Stimulated activated naive CD4-positive, alpha-beta T cell treated with Interleukin-2 at 50 U/mL for 16 hours (primary cell): ENCODE data around the gene CDC42SE1.
A peak's percentile ranks its signal among the peaks of the same experiment; 100 is the strongest.

Source experiments
- DNase-seq: peaks from one replicate; lab custom pipeline; 2025; lab: John Stamatoyannopoulos, UW

The CDC42SE1 gene

GRCh38 chr1:151008244-151009205, 50.9 kb downstream of the CDC42SE1 start, which contains the start of gene PRUNE1:
Gene PRUNE1, plus strand, starts transcription at chr1:151008449. Its CDS starts 184 bp downstream, at chr1:151008633.
- peak; percentile 96 for DNase-seq

- DNase-seq, result no peak
Observed at GRCh38 chr1:151007853-151008243, 51.6 kb downstream of the CDC42SE1 start.

- DNase-seq, result peak; percentile 19
Observed at GRCh38 chr1:151006327-151007052, 52.9 kb downstream of the CDC42SE1 start, which contains the start of gene MINDY1. Gene MINDY1, minus strand, starts transcription at chr1:151006902. Its CDS starts 4,285 bp downstream, at chr1:151002617.

- DNase-seq, result no peak
Observed at GRCh38 chr1:151005729-151006319, 53.6 kb downstream of the CDC42SE1 start.

- DNase-seq, result no peak
Observed at GRCh38 chr1:151003180-151003579, 56.2 kb downstream of the CDC42SE1 start.

GRCh38 chr1:151002611-151003010, 56.8 kb downstream of the CDC42SE1 start:
- DNase-seq, result no peak

- DNase-seq, result no peak
Observed at GRCh38 chr1:151002051-151002450, 57.4 kb downstream of the CDC42SE1 start.

- no peak for DNase-seq
Observed at GRCh38 chr1:151001602-151002001, 57.8 kb downstream of the CDC42SE1 start.
